Measurements from ENCODE around the gene IGFBP2.

DNA sequence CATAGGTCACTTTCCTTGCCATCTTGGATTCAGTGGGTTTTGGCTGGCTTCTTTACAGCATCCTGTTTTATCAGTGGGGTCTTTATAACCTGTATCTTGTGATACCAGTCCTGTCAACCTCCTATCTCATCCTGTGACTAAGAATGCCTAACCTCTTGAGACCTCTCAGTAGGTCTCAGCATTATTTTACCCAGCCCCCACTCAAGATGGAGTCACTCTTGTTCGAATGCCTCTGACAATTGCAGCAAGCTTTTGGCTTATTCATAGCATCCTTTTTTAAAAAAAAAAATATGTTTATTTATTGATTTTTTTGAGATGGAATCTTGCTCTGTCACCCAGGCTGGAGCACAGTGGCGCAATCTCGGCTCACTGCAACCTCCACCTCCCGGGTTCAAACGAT, 24.7 kb upstream of the IGFBP2 start:
- no peak for TF ChIP-seq SP1 (IDR thresholded peaks at IDR 0.05; ENCODE audit: low read depth, low read length)
- no peak for TF ChIP-seq CEBPB (IDR thresholded peaks at IDR 0.05; ENCODE audit: low read depth, low read length)
- TF ChIP-seq POLR2A (IDR thresholded peaks at IDR 0.05; ENCODE audit: control extremely low read depth in 1 of 2, low read depth in 2 of 2, low read length in 2 of 2), result no peak
- TF ChIP-seq RFX5 (IDR thresholded peaks at IDR 0.05; ENCODE audit: borderline replicate concordance, low read depth, low read length), result no peak
- TF ChIP-seq, protein P1, sequence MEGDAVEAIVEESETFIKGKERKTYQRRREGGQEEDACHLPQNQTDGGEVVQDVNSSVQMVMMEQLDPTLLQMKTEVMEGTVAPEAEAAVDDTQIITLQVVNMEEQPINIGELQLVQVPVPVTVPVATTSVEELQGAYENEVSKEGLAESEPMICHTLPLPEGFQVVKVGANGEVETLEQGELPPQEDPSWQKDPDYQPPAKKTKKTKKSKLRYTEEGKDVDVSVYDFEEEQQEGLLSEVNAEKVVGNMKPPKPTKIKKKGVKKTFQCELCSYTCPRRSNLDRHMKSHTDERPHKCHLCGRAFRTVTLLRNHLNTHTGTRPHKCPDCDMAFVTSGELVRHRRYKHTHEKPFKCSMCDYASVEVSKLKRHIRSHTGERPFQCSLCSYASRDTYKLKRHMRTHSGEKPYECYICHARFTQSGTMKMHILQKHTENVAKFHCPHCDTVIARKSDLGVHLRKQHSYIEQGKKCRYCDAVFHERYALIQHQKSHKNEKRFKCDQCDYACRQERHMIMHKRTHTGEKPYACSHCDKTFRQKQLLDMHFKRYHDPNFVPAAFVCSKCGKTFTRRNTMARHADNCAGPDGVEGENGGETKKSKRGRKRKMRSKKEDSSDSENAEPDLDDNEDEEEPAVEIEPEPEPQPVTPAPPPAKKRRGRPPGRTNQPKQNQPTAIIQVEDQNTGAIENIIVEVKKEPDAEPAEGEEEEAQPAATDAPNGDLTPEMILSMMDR (IDR thresholded peaks at IDR 0.05; ENCODE audit: control extremely low read depth in 1 of 3, insufficient read depth in 1 of 3, low read depth in 1 of 3, low read length in 3 of 3), result no peak
- no peak for TF ChIP-seq ZNF274 (IDR thresholded peaks at IDR 0.05; ENCODE audit: borderline replicate concordance, extremely low read depth, low read length)
- TF ChIP-seq TCF12 (IDR thresholded peaks at IDR 0.05; ENCODE audit: low read depth, low read length), result no peak
- TF ChIP-seq, protein P2, sequence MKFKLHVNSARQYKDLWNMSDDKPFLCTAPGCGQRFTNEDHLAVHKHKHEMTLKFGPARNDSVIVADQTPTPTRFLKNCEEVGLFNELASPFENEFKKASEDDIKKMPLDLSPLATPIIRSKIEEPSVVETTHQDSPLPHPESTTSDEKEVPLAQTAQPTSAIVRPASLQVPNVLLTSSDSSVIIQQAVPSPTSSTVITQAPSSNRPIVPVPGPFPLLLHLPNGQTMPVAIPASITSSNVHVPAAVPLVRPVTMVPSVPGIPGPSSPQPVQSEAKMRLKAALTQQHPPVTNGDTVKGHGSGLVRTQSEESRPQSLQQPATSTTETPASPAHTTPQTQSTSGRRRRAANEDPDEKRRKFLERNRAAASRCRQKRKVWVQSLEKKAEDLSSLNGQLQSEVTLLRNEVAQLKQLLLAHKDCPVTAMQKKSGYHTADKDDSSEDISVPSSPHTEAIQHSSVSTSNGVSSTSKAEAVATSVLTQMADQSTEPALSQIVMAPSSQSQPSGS (IDR thresholded peaks at IDR 0.05; ENCODE audit: low read length), result no peak
- no peak for TF ChIP-seq EZH2 (IDR thresholded peaks at IDR 0.05; ENCODE audit: low read depth, low read length, severe bottlenecking)
- TF ChIP-seq, protein P3, sequence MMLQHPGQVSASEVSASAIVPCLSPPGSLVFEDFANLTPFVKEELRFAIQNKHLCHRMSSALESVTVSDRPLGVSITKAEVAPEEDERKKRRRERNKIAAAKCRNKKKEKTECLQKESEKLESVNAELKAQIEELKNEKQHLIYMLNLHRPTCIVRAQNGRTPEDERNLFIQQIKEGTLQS (IDR thresholded peaks at IDR 0.05; ENCODE audit: insufficient read depth, low read depth, low read length), result no peak
- no peak for TF ChIP-seq SRF (IDR thresholded peaks at IDR 0.05; ENCODE audit: low read depth, low read length)

All from H1 (cell line).